HUES48 (cell line): ENCODE results near the gene LMOD2.

ENCODE experiments used
- H3K27ac ChIP-seq: one replicate; pipeline ENCODE4 v1.7.0; 2013; ENCODE audit warnings: low read depth, low read length, inconsistent platforms
- H3K27me3 ChIP-seq: 2 replicates; pipeline ENCODE4 v1.6.1; 2013; ENCODE audit warnings: mild to moderate bottlenecking, low read length; ENCODE audit not compliant: control insufficient read depth, insufficient read depth
- H3K36me3 ChIP-seq: 2 replicates; pipeline ENCODE4 v1.6.1; 2013; ENCODE audit warnings: low read length; ENCODE audit not compliant: control insufficient read depth, insufficient read depth
- H3K4me1 ChIP-seq: 2 replicates; pipeline ENCODE4 v1.6.1; 2013; ENCODE audit warnings: mild to moderate bottlenecking, low read length; ENCODE audit not compliant: control insufficient read depth, insufficient read depth
- H3K4me3 ChIP-seq: 2 replicates; pipeline ENCODE4 v1.5.1; 2013; ENCODE audit warnings: mild to moderate bottlenecking, low read depth, low read length
- H3K9ac ChIP-seq: 2 replicates; pipeline ENCODE4 v1.6.1; 2013; ENCODE audit warnings: mild to moderate bottlenecking, low read depth, low read length, moderate library complexity
- H3K9me3 ChIP-seq: 2 replicates; pipeline ENCODE4 v1.6.1; 2013; ENCODE audit warnings: low read length; ENCODE audit not compliant: control insufficient read depth, insufficient read depth

Gene LMOD2

GRCh38 chr7:123655614-123656013, at the start of gene LMOD2:
TSS of gene LMOD2 (plus strand) at chr7:123655866. CDS start at chr7:123655964, 98 bp downstream.
- H3K27me3 ChIP-seq, result no peaks in the 10 kb centered on the region
- no peak within 1 kb of the TSS for H3K27ac ChIP-seq
- no peaks in the 10 kb centered on the region for H3K36me3 ChIP-seq
- H3K4me1 ChIP-seq, result 0 out of 2 replicates have a peak, but pooled peaks cover under 1% of the 10 kb centered on the region
- no peak within 1 kb of the TSS for H3K9ac ChIP-seq
- H3K4me3 ChIP-seq, result no peak within 1 kb of the TSS
- H3K9me3 ChIP-seq, result no peaks in the 10 kb centered on the region

- Histone ChIP-seq H3K4me3 (no peak overlapping the region), H3K36me3 (no peaks in the 10 kb centered on the region), H3K27ac (no peak overlapping the region), H3K27me3 (no peaks in the 10 kb centered on the region), H3K9ac (no peak overlapping the region), H3K9me3 (no peaks in the 10 kb centered on the region), H3K4me1 (no peaks in the 10 kb centered on the region)
These were observed 48.2 kb upstream of the LMOD2 start for GRCh38 chr7:123607423-123607975.

- no peaks in the 10 kb centered on the region for H3K36me3 ChIP-seq
- H3K9me3 ChIP-seq, result no peaks in the 10 kb centered on the region
- H3K4me1 ChIP-seq, result no peaks in the 10 kb centered on the region
- H3K4me3 ChIP-seq, result no peak overlapping the region
- H3K27me3 ChIP-seq, result no peaks in the 10 kb centered on the region
- no peak overlapping the region for H3K9ac ChIP-seq
- H3K27ac ChIP-seq, result no peak overlapping the region
These were observed 46.4 kb upstream of the LMOD2 start for GRCh38 chr7:123608991-123609882.

- H3K36me3 ChIP-seq, result no peaks in the 10 kb centered on the region
- no peak overlapping the region for H3K27ac ChIP-seq
- no peaks in the 10 kb centered on the region for H3K27me3 ChIP-seq
- H3K4me3 ChIP-seq, result no peak overlapping the region
- H3K9ac ChIP-seq, result no peak overlapping the region
- no peaks in the 10 kb centered on the region for H3K9me3 ChIP-seq
- H3K4me1 ChIP-seq, result no peaks in the 10 kb centered on the region
These were observed 45.8 kb upstream of the LMOD2 start for GRCh38 chr7:123609883-123610239.

GRCh38 chr7:123612024-123612423, 43.6 kb upstream of the LMOD2 start:
- Histone ChIP-seq H3K36me3 (no peaks in the 10 kb centered on the region), H3K27ac (no peak overlapping the region), H3K27me3 (no peaks in the 10 kb centered on the region), H3K4me3 (no peak overlapping the region), H3K9ac (no peak overlapping the region), H3K4me1 (no peaks in the 10 kb centered on the region), H3K9me3 (no peaks in the 10 kb centered on the region)

- Histone ChIP-seq H3K4me3 (no peak overlapping the region), H3K36me3 (no peaks in the 10 kb centered on the region), H3K27ac (no peak overlapping the region), H3K9me3 (no peaks in the 10 kb centered on the region), H3K9ac (no peak overlapping the region), H3K4me1 (no peaks in the 10 kb centered on the region), H3K27me3 (no peaks in the 10 kb centered on the region)
These were observed 40.3 kb upstream of the LMOD2 start for GRCh38 chr7:123615344-123615743.

- H3K9ac ChIP-seq, result no peak overlapping the region
- no peaks in the 10 kb centered on the region for H3K9me3 ChIP-seq
These were observed 39.4 kb upstream of the LMOD2 start for GRCh38 chr7:123616223-123616622.

GRCh38 chr7:123621707-123622106, 34.0 kb upstream of the LMOD2 start:
- Histone ChIP-seq H3K4me1 (no peaks in the 10 kb centered on the region), H3K9ac (no peak overlapping the region), H3K27ac (no peak overlapping the region), H3K36me3 (no peaks in the 10 kb centered on the region), H3K27me3 (no peaks in the 10 kb centered on the region), H3K4me3 (no peak overlapping the region), H3K9me3 (no peaks in the 10 kb centered on the region)

More at GRCh38 chr7:123616223-123616622, 39.4 kb upstream of the LMOD2 start:
- H3K4me1 ChIP-seq, result no peaks in the 10 kb centered on the region
- no peak overlapping the region for H3K27ac ChIP-seq
- H3K36me3 ChIP-seq, result no peaks in the 10 kb centered on the region
- no peak overlapping the region for H3K4me3 ChIP-seq
- H3K27me3 ChIP-seq, result no peaks in the 10 kb centered on the region

GRCh38 chr7:123622660-123623386, 32.8 kb upstream of the LMOD2 start:
- H3K9ac ChIP-seq, result no peak overlapping the region
- H3K9me3 ChIP-seq, result no peaks in the 10 kb centered on the region
- no peaks in the 10 kb centered on the region for H3K36me3 ChIP-seq
- no peak overlapping the region for H3K27ac ChIP-seq
- H3K27me3 ChIP-seq, result no peaks in the 10 kb centered on the region
- H3K4me1 ChIP-seq, result no peaks in the 10 kb centered on the region
- H3K4me3 ChIP-seq, result no peak overlapping the region

GRCh38 chr7:123624527-123625183, 31.0 kb upstream of the LMOD2 start:
- Histone ChIP-seq H3K9ac (no peak overlapping the region), H3K27ac (no peak overlapping the region), H3K4me1 (peaks cover 5% of the 10 kb centered on the region; the same call in 1 of the 2 replicates), H3K9me3 (no peaks in the 10 kb centered on the region), H3K4me3 (no peak overlapping the region), H3K27me3 (no peaks in the 10 kb centered on the region), H3K36me3 (no peaks in the 10 kb centered on the region)
